ENCODE measurements around the gene POPDC2. TPM values are rescaled to one million over a fixed set of nuclear protein-coding genes. Genes with fewer than 3 reads are reported as not detected.

Gene POPDC2
- total RNA-seq, 1 donor from 2014 or later = 2.1 TPM

GRCh38 chr3:119604878-119605277 is 55.5 kb downstream of the POPDC2 start:
- peak overlapping the region; percentile 36 for H2AFZ ChIP-seq (ENCODE audit: low read depth, low read length)
- no peak overlapping the region for H3K27ac ChIP-seq (ENCODE audit: low read depth, low read length)
- Mint-ChIP-seq H3K36me3 (ENCODE audit: low read depth, unreplicated experiment) (no peaks in the 10 kb centered on the region), H3K27me3 (ENCODE audit: low read depth, unreplicated experiment) (peaks cover 15% of the 10 kb centered on the region), H3K4me1 (ENCODE audit: low read depth, unreplicated experiment) (peaks cover 10% of the 10 kb centered on the region), H3K4me3 (ENCODE audit: unreplicated experiment) (no peak overlapping the region), H3K9me3 (ENCODE audit: unreplicated experiment) (no peaks in the 10 kb centered on the region), H3K27ac (ENCODE audit: unreplicated experiment) (no peak overlapping the region)
- H3K36me3 ChIP-seq (ENCODE audit: insufficient read depth, low read length) = no peaks in the 10 kb centered on the region
- no peak overlapping the region for H3K4me3 ChIP-seq (ENCODE audit: insufficient read depth, low read depth, low read length)
- FAIRE-seq = no peak
- H3K79me2 ChIP-seq (ENCODE audit: insufficient read depth, low read length) = no peaks in the 10 kb centered on the region
- no peak overlapping the region for H3K9ac ChIP-seq (ENCODE audit: low read length)
- H3K9me3 ChIP-seq (ENCODE audit: insufficient read depth, low read depth, low read length) = no peaks in the 10 kb centered on the region
- no peak for TF ChIP-seq EZH2 (IDR thresholded peaks at IDR 0.05; ENCODE audit: insufficient read depth, low read length)
- no peak for TF ChIP-seq CTCF (IDR thresholded peaks at IDR 0.05; ENCODE audit: insufficient read depth, low read depth, low read length)
- no peaks in the 10 kb centered on the region for H4K20me1 ChIP-seq (ENCODE audit: insufficient read depth, low read length)
- H3K4me2 ChIP-seq (ENCODE audit: low read length) = peak overlapping the region; percentile 4
- peak; percentile 80 for DNase-seq (ENCODE audit: low read depth)
- H3K4me1 ChIP-seq (ENCODE audit: insufficient read depth, low read length) = peaks cover 9% of the 10 kb centered on the region
- peaks cover 5% of the 10 kb centered on the region for H3K27me3 ChIP-seq (ENCODE audit: insufficient read depth, low read length)

GRCh38 chr3:119602676-119603075 is 57.7 kb downstream of the POPDC2 start:
- peaks cover 30% of the 10 kb centered on the region for H3K4me1 Mint-ChIP-seq (ENCODE audit: low read depth, unreplicated experiment)
- no peak for DNase-seq (ENCODE audit: low read depth)
- no peak for FAIRE-seq
- Histone ChIP-seq H3K27me3 (ENCODE audit: insufficient read depth, low read length) (no peaks in the 10 kb centered on the region), H3K4me2 (ENCODE audit: low read length) (no peak overlapping the region), H3K4me1 (ENCODE audit: insufficient read depth, low read length) (peaks cover 9% of the 10 kb centered on the region), H4K20me1 (ENCODE audit: insufficient read depth, low read length) (no peaks in the 10 kb centered on the region), H3K4me3 (ENCODE audit: insufficient read depth, low read depth, low read length) (no peak overlapping the region), H2AFZ (ENCODE audit: low read depth, low read length) (no peak overlapping the region), H3K9ac (ENCODE audit: low read length) (no peak overlapping the region), H3K36me3 (ENCODE audit: insufficient read depth, low read length) (no peaks in the 10 kb centered on the region), H3K9me3 (ENCODE audit: insufficient read depth, low read depth, low read length) (no peaks in the 10 kb centered on the region), H3K79me2 (ENCODE audit: insufficient read depth, low read length) (no peaks in the 10 kb centered on the region), H3K27ac (ENCODE audit: low read depth, low read length) (no peak overlapping the region)
- no peaks in the 10 kb centered on the region for H3K9me3 Mint-ChIP-seq (ENCODE audit: unreplicated experiment)
- TF ChIP-seq EZH2 (IDR thresholded peaks at IDR 0.05; ENCODE audit: insufficient read depth, low read length) (no peak), CTCF (IDR thresholded peaks at IDR 0.05; ENCODE audit: insufficient read depth, low read depth, low read length) (no peak)
- H3K4me3 Mint-ChIP-seq (ENCODE audit: unreplicated experiment) = no peak overlapping the region
- peaks cover 6% of the 10 kb centered on the region for H3K27me3 Mint-ChIP-seq (ENCODE audit: low read depth, unreplicated experiment)
- H3K27ac Mint-ChIP-seq (ENCODE audit: unreplicated experiment) = no peak overlapping the region
- H3K36me3 Mint-ChIP-seq (ENCODE audit: low read depth, unreplicated experiment) = no peaks in the 10 kb centered on the region

GRCh38 chr3:119601154-119601553 is 59.2 kb downstream of the POPDC2 start:
- TF ChIP-seq CTCF (IDR thresholded peaks at IDR 0.05; ENCODE audit: insufficient read depth, low read depth, low read length) = no peak
- no peak for TF ChIP-seq EZH2 (IDR thresholded peaks at IDR 0.05; ENCODE audit: insufficient read depth, low read length)
- Histone ChIP-seq H2AFZ (ENCODE audit: low read depth, low read length) (no peak overlapping the region), H3K27ac (ENCODE audit: low read depth, low read length) (no peak overlapping the region), H3K9me3 (ENCODE audit: insufficient read depth, low read depth, low read length) (no peaks in the 10 kb centered on the region), H3K4me3 (ENCODE audit: insufficient read depth, low read depth, low read length) (no peak overlapping the region), H3K9ac (ENCODE audit: low read length) (no peak overlapping the region), H3K79me2 (ENCODE audit: insufficient read depth, low read length) (no peaks in the 10 kb centered on the region), H3K36me3 (ENCODE audit: insufficient read depth, low read length) (no peaks in the 10 kb centered on the region), H3K4me2 (ENCODE audit: low read length) (no peak overlapping the region), H3K27me3 (ENCODE audit: insufficient read depth, low read length) (no peaks in the 10 kb centered on the region), H4K20me1 (ENCODE audit: insufficient read depth, low read length) (no peaks in the 10 kb centered on the region), H3K4me1 (ENCODE audit: insufficient read depth, low read length) (peaks cover 12% of the 10 kb centered on the region)
- Mint-ChIP-seq H3K27me3 (ENCODE audit: low read depth, unreplicated experiment) (no peaks in the 10 kb centered on the region), H3K4me3 (ENCODE audit: unreplicated experiment) (no peak overlapping the region), H3K27ac (ENCODE audit: unreplicated experiment) (no peak overlapping the region), H3K36me3 (ENCODE audit: low read depth, unreplicated experiment) (peaks cover 2% of the 10 kb centered on the region), H3K9me3 (ENCODE audit: unreplicated experiment) (no peaks in the 10 kb centered on the region), H3K4me1 (ENCODE audit: low read depth, unreplicated experiment) (peaks cover 43% of the 10 kb centered on the region)
- no peak for FAIRE-seq
- DNase-seq (ENCODE audit: low read depth) = no peak

All from astrocyte (in vitro differentiated cells and primary cell).